ENCODE measurements around the gene ARHGAP35.
A peak's percentile ranks its signal among the peaks of the same experiment; 100 is the strongest.
"Not testable (repeated sequence)": the region's sequence is repeated elsewhere in the genome, so short reads cannot be mapped to it uniquely, and the experiment has no call there.

The ARHGAP35 gene

GRCh38 chr19:46845959-46846459 lies 14.8 kb upstream of the ARHGAP35 start:
- no peaks in the 10 kb centered on the region for H3K9me3 ChIP-seq (ENCODE audit: control insufficient read depth, low read length)
- H3K36me3 ChIP-seq (ENCODE audit: control insufficient read depth, insufficient read depth, low read length): peaks cover 64% of the 10 kb centered on the region
- H3K27ac ChIP-seq (ENCODE audit: low read depth, low read length, severe bottlenecking): no peak overlapping the region
- no peak overlapping the region for H3K4me3 ChIP-seq (ENCODE audit: extremely low read depth, insufficient read depth, low read length, poor library complexity, severe bottlenecking)
- WGBS, 2 experiments (ENCODE audit: insufficient coverage in 2 of 2): 95 to 98% methylated on average over 12 to 14 of the region's 19 CpGs
- peaks cover 36% of the 10 kb centered on the region for H3K4me1 ChIP-seq (ENCODE audit: control insufficient read depth, insufficient read depth, low read length, poor library complexity, severe bottlenecking)

GRCh38 chr19:46847528-46847927 lies 13.3 kb upstream of the ARHGAP35 start:
- H3K36me3 ChIP-seq (ENCODE audit: control insufficient read depth, insufficient read depth, low read length): peaks cover 50% of the 10 kb centered on the region
- H3K27ac ChIP-seq (ENCODE audit: low read depth, low read length, severe bottlenecking): peak overlapping the region; percentile 23
- WGBS, 2 experiments (ENCODE audit: insufficient coverage in 2 of 2): 88 to 100% methylated on average over 8 to 9 of the region's 11 CpGs
- no peak overlapping the region for H3K4me3 ChIP-seq (ENCODE audit: extremely low read depth, insufficient read depth, low read length, poor library complexity, severe bottlenecking)
- no peaks in the 10 kb centered on the region for H3K9me3 ChIP-seq (ENCODE audit: control insufficient read depth, low read length)
- H3K4me1 ChIP-seq (ENCODE audit: control insufficient read depth, insufficient read depth, low read length, poor library complexity, severe bottlenecking): peaks cover 25% of the 10 kb centered on the region

- Histone ChIP-seq H3K4me3 (ENCODE audit: extremely low read depth, insufficient read depth, low read length, poor library complexity, severe bottlenecking) (no peak overlapping the region), H3K27ac (ENCODE audit: low read depth, low read length, severe bottlenecking) (no peak overlapping the region), H3K4me1 (ENCODE audit: control insufficient read depth, insufficient read depth, low read length, poor library complexity, severe bottlenecking) (peaks cover 24% of the 10 kb centered on the region), H3K36me3 (ENCODE audit: control insufficient read depth, insufficient read depth, low read length) (peaks cover 42% of the 10 kb centered on the region), H3K9me3 (ENCODE audit: control insufficient read depth, low read length) (no peaks in the 10 kb centered on the region)
- 82 to 100% methylated on average over 1 to 2 of the region's 2 CpGs for WGBS, 2 experiments (ENCODE audit: insufficient coverage in 2 of 2)
These were observed 12.4 kb upstream of the ARHGAP35 start for GRCh38 chr19:46848389-46848788.

GRCh38 chr19:46849610-46850009 lies 11.2 kb upstream of the ARHGAP35 start:
- Histone ChIP-seq H3K36me3 (ENCODE audit: control insufficient read depth, insufficient read depth, low read length) (peaks cover 30% of the 10 kb centered on the region), H3K27ac (ENCODE audit: low read depth, low read length, severe bottlenecking) (peak overlapping the region; percentile 94), H3K9me3 (ENCODE audit: control insufficient read depth, low read length) (no peaks in the 10 kb centered on the region), H3K4me1 (ENCODE audit: control insufficient read depth, insufficient read depth, low read length, poor library complexity, severe bottlenecking) (peaks cover 12% of the 10 kb centered on the region), H3K4me3 (ENCODE audit: extremely low read depth, insufficient read depth, low read length, poor library complexity, severe bottlenecking) (peak overlapping the region; percentile 91)
- 18 to 24% methylated on average over 5 of the region's 5 CpGs for WGBS, 2 experiments (ENCODE audit: insufficient coverage in 2 of 2)

- WGBS, 2 experiments (ENCODE audit: insufficient coverage in 2 of 2): 0 to 1% methylated on average over 40 to 50 of the region's 53 CpGs
These were observed 10.3 kb upstream of the ARHGAP35 start, which contains the start of gene AP2S1 for GRCh38 chr19:46850228-46851203. Gene AP2S1 (minus strand): TSS chr19:46850846. CDS start chr19:46850766, 80 bp downstream.

GRCh38 chr19:46852830-46853229 lies 8.0 kb upstream of the ARHGAP35 start:
- Histone ChIP-seq H3K4me3 (ENCODE audit: extremely low read depth, insufficient read depth, low read length, poor library complexity, severe bottlenecking) (no peak overlapping the region), H3K36me3 (ENCODE audit: control insufficient read depth, insufficient read depth, low read length) (peaks cover 9% of the 10 kb centered on the region), H3K4me1 (ENCODE audit: control insufficient read depth, insufficient read depth, low read length, poor library complexity, severe bottlenecking) (peaks cover 4% of the 10 kb centered on the region), H3K27ac (ENCODE audit: low read depth, low read length, severe bottlenecking) (no peak overlapping the region), H3K9me3 (ENCODE audit: control insufficient read depth, low read length) (no peaks in the 10 kb centered on the region)
- 83% methylated on average over 1 of the region's 1 CpG; no CpG with 5 or more reads in 1 of the 2 experiments for WGBS, 2 experiments (ENCODE audit: insufficient coverage in 2 of 2)

More at GRCh38 chr19:46850228-46851203, 10.3 kb upstream of the ARHGAP35 start, which contains the start of gene AP2S1:
- Histone ChIP-seq H3K27ac (ENCODE audit: low read depth, low read length, severe bottlenecking) (peak within 1 kb of the TSS; percentile 94), H3K36me3 (ENCODE audit: control insufficient read depth, insufficient read depth, low read length) (peaks cover 26% of the 10 kb centered on the region), H3K4me3 (ENCODE audit: extremely low read depth, insufficient read depth, low read length, poor library complexity, severe bottlenecking) (peak within 1 kb of the TSS; percentile 91), H3K4me1 (ENCODE audit: control insufficient read depth, insufficient read depth, low read length, poor library complexity, severe bottlenecking) (peaks cover 12% of the 10 kb centered on the region), H3K9me3 (ENCODE audit: control insufficient read depth, low read length) (no peaks in the 10 kb centered on the region)

- not testable (repeated sequence) for H3K9me3 ChIP-seq (ENCODE audit: control insufficient read depth, low read length); H3K36me3 ChIP-seq (ENCODE audit: control insufficient read depth, insufficient read depth, low read length); H3K4me3 ChIP-seq (ENCODE audit: extremely low read depth, insufficient read depth, low read length, poor library complexity, severe bottlenecking); H3K4me1 ChIP-seq (ENCODE audit: control insufficient read depth, insufficient read depth, low read length, poor library complexity, severe bottlenecking); H3K27ac ChIP-seq (ENCODE audit: low read depth, low read length, severe bottlenecking)
- 81 to 92% methylated on average over 5 to 6 of the region's 13 CpGs for WGBS, 2 experiments (ENCODE audit: insufficient coverage in 2 of 2)
These were observed 6.1 kb upstream of the ARHGAP35 start for GRCh38 chr19:46854698-46855097.

- Histone ChIP-seq H3K36me3 (ENCODE audit: control insufficient read depth, insufficient read depth, low read length) (no peaks in the 10 kb centered on the region), H3K4me1 (ENCODE audit: control insufficient read depth, insufficient read depth, low read length, poor library complexity, severe bottlenecking) (peaks cover 3% of the 10 kb centered on the region), H3K4me3 (ENCODE audit: extremely low read depth, insufficient read depth, low read length, poor library complexity, severe bottlenecking) (no peak overlapping the region), H3K27ac (ENCODE audit: low read depth, low read length, severe bottlenecking) (no peak overlapping the region), H3K9me3 (ENCODE audit: control insufficient read depth, low read length) (no peaks in the 10 kb centered on the region)
- WGBS, 2 experiments (ENCODE audit: insufficient coverage in 2 of 2): 46 to 51% methylated on average over 38 of the region's 41 CpGs
These were observed 4.5 kb upstream of the ARHGAP35 start for GRCh38 chr19:46856062-46857022.

- no peaks in the 10 kb centered on the region for H3K9me3 ChIP-seq (ENCODE audit: control insufficient read depth, low read length)
- peaks cover 14% of the 10 kb centered on the region for H3K4me1 ChIP-seq (ENCODE audit: control insufficient read depth, insufficient read depth, low read length, poor library complexity, severe bottlenecking)
- 1 to 7% methylated on average over 11 to 15 of the region's 18 CpGs for WGBS, 2 experiments (ENCODE audit: insufficient coverage in 2 of 2)
- no peaks in the 10 kb centered on the region for H3K36me3 ChIP-seq (ENCODE audit: control insufficient read depth, insufficient read depth, low read length)
- H3K27ac ChIP-seq (ENCODE audit: low read depth, low read length, severe bottlenecking): peak overlapping the region; percentile 99
- H3K4me3 ChIP-seq (ENCODE audit: extremely low read depth, insufficient read depth, low read length, poor library complexity, severe bottlenecking): peak overlapping the region; percentile 64
These were observed 1.1 kb upstream of the ARHGAP35 start for GRCh38 chr19:46859637-46860124.

Measured in mesodermal cell (in vitro differentiated cells).